Measurements from ENCODE around the gene PADI3.

The PADI3 gene

DNA sequence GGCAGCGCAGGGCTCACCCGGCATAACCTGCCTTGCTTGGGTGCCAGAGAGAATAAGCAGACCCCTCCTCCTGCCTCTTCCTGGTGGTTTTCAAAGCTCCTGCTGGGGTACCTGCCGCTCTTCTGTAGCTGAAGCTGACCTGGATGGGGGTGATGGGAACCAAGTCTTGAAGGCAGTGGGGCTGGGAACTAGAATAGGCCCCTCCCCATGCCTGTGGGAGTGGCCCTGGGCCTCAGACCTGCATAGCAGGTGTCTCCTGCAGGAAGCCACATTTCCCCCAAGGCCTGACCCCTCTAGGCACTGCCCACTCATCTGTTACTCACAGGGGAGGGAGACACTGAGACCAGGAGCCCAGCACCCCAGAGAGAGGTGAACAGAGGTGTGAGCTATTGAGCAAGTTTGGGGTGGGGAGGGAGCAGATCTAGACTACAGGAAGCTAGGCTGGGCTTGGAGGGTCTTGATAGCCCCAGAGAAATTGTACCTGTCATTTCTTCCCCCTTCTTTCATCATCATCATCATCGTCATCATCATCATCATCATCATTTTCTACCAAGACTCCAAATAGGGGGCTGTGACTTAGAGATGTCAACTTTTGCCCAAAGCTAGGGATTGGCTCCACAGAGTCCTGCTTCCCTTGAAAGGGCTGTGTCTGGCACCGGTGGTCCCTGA is 33.9 kb upstream of the PADI3 start:
- no peak for DNase-seq (ENCODE audit: low read depth in 2 of 2)

DNA sequence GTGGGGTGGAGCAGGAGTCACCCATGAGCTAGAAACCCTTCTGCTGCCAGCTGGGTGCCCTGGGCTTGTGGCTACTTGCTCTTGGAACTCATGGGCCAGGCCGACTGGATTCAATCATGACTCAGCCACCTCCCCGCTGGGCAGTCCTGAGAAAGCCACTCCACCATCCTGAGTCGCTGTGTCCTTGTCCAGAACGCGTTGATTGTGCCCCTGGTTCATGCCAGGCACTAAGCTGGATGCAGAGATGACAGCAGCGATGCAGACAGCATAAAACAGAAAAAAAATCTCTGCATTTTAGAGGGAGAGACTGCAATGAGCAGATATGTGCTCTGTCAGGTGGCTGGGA is 33.4 kb upstream of the PADI3 start:
- no peak for DNase-seq (ENCODE audit: low read depth in 2 of 2)

DNA sequence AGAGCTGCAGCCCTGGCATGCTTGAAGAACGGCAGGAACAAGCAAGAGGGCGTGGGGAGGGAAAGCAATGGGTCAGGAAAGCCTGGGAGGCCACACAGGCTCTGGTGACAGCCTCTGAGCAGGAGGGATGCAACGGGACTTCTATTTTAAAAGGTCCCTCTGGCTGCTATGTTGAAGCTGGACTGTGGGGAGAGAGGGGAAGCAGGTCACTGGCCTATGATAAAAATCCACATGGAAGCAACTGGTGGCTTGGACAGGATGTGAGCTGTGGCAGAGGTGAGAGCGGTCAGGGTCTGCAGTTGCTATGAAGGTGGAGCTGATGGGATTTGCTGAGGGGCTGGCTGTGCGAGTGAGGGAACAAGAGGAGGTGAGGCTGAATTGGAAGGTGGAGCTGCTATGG is 32.8 kb upstream of the PADI3 start:
- DNase-seq (ENCODE audit: low read depth in 2 of 2), result no peak

DNA sequence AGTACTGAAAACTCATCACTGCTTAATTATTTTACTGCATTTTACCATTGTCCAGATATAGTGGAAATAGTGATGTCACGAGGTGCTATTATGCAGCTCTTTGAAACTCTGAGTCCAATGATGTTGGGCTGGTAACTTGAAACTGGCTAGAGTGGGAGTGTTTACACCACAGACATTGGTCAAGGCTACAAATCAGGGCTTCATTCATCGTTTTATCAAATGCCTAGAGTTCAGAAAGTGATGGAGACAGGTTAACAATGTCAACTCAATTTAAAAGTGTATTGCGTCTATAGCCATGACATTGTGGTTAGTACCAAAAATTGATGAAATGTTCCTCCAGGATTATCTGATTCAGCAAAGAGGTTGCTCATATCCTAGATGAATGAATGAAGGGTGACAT is 31.3 kb upstream of the PADI3 start:
- no peak for DNase-seq (ENCODE audit: low read depth in 2 of 2)

DNA sequence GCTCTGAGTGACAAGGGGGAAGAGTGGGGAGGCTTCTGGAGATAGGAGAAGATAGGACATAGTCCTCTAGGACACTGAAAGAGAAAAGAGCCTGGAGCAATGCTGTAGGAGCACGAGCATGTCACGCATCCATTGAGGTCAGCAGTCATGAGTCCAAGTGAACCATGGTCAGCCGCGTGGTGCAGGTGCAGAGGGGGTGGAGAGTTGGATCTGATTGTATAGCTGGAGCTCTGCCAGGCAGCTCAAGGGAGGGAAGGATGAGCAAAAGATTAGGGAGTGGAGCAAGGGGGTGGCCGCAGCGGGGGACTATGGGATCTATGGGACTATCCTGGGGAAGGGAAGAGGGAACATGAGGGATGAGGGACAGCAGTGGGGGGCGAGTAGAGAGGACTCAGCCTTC is 30.0 kb upstream of the PADI3 start:
- no peak for DNase-seq (ENCODE audit: low read depth in 2 of 2)

DNA sequence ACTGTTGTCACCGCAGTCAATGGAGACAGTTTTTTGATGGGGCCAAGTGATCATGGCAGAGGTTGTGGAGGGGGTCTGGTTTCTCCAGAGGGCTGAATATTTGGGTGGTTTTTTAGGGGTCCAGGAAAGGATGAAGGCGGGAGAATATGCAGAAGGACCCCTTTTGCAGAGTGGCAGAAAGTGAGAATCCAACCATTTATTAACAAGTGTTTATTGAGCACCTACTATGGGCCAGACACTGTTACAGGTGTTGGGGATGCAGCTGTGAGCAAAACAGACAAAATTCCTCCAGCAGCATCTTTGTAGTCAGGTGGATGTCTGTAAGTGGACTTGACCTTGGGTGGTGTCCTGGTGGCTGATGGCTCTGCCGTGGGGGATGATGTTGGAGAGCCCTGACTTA is 28.6 kb upstream of the PADI3 start:
- no peak for DNase-seq (ENCODE audit: low read depth in 2 of 2)

DNA sequence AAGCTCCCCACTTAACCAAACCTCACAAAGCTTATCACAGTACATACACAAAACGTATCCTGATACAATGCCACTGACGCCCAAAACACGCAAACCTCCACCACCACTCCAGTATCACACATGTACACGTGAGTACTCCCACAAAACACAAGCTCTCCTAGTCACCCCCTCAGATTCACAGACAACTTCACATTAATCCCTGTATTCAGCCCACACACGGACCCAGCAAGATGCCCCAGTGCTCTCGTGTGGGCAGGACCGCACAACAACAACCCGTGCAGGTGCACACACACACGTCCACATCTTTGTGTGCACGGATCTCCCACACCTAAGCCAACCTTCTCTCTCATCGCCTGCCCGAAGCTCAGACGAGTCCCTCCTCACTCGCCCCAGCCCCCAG is 26.3 kb upstream of the PADI3 start:
- no peak for DNase-seq (ENCODE audit: low read depth in 2 of 2)

DNA sequence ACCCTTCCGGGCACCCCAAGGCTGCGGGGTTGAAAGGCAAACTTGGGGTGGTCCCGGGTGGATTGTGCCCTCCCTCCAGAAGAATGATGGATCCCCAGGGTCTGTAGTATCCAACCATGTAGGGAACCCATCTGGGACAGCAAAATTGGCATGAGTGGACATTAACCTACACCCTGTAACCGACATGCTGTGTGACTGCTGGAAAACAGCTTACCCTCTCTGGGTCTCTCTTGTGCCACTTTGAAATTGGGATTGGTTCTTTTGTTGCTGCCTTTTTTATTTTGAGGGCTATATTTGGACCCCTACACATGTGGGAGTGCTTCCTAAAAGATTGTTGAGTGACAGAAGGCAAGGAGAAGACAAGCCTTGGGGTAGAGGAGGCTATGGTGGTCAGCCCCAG is 24.5 kb upstream of the PADI3 start:
- DNase-seq (ENCODE audit: low read depth in 2 of 2), result no peak

DNA sequence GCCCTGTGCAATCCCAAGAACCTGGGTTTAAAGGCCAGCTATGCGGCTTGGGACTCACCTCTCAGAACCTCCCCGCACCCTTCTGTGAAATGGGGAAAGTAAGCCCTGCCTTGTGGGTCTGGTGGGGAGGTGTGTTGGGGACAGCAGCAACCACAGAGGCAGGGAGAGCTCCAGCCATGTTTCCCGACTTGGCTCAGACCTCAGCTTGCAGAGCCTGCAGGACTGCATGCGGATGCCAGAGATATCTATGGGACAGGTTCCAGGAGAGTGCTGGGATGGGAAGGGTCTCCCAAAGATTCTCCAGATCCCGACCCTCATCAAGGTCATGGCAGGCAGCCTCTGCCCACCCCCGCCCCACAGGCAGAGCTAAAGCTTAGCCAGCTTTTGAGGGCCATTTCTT is 23.8 kb upstream of the PADI3 start:
- DNase-seq (ENCODE audit: low read depth in 2 of 2), result no peak

DNA sequence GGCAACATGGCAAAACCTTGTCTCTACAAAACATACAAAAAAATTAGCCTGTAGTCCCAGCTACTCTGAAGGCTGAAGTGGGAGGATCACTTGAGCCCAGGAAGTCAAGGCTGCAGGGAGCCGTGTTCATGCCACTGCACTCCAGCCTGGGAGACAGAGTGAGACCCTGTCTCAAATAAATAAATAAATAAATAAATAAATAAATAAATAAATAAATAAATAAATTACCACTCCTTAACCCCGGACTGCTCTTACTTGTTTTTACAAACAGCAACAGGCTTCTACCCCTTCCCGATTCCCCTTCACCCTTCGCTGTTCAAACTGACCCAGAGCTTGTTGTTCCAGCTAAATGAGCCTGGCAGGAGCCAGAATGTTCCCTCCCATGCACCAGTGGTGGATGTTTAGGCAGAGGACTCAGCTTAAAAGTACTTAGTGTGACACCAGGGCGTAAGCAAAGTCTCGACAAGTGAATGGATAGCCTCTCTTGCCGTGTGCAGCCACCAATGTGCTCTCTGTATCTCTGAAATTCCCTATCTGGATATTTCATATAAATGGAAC is 21.5 kb upstream of the PADI3 start:
- no peak for DNase-seq (ENCODE audit: low read depth in 2 of 2)

DNA sequence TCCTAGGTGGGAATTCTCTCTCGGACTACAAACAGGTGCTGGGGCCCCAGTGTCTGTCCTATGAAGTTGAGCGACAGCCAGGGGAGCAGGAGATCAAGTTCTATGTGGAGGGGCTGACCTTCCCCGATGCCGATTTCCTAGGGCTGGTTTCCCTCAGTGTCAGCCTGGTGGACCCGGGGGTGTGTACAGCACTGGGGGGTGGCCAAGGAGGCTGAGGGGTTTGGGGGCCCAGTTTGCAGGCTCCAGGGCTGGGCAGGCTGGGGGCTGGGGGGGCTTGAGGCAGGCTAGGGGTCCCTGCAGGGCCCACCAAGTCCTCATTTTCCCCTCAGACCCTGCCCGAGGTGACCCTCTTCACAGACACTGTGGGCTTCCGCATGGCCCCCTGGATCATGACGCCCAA is 20.3 kb upstream of the PADI3 start:
- no peak for DNase-seq (ENCODE audit: low read depth in 2 of 2)

DNA sequence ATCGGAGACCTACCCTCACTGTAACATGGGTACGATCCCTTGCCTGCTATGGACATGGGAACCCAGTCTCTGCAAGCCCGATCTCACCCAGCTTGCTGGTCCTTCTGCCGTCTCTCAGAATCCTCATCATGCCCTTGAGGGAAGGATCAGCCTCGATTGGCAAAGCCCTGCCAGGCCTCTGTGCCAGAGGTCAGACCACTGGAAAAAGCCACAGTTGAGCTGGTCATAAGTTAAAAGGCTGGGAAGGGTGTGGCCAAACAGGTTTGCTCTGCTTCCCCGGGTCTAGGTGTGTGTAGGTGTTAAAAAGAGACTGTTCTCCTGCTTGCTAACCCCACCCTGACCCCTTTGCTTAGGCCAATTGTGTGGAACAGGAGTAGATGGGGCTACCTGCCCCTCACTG is 19.5 kb upstream of the PADI3 start:
- DNase-seq (ENCODE audit: low read depth in 2 of 2), result no peak

DNA sequence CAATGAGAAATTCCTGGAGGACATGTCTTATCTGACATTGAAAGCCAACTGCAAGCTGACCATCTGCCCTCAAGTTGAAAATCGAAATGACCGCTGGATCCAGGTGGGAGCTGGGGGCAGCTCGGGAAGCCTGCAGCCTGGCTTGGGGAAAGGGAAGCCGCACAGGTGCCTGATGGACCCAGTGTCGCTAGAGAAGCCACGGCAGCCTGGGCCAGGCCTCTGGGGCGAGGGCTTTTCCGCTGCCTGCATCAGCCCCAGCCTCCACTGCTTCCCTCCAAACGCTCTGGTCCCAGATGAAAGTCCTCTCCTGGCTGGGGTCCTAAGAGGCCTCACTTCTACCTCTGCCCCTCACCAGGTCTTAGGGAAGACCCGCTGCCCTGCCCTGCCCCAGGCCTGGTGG is 18.8 kb upstream of the PADI3 start:
- no peak for DNase-seq (ENCODE audit: low read depth in 2 of 2)

DNA sequence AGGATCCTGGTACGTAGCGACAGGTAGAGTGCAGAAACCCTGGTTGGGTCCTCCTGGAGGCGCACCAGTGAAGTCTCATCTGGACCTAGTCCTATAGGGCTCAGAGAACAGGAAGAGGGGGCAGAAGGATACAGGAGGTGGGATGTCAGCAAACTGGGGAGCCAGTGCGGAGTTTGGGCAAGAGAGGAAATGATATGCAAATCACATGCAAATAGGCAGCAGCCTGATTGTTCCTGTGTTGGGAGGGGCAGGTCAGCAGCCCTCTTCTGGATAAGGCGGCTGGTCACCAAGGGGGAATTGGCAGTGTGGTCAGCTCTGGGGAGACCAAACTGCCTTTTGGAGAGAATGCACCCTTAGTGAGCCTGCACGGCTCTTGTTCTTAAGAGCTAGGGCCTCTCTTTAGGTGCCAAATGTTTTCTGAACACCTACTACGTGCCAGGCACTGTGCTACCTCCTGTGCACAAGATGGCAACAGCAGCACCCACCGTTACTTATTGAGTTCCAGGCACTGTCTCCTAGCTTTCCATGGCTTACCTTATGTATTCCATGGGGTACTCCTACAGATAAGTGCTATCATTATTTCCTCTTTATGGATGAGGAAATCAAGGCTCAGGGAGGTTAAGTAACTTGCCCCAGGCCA is 18.1 kb upstream of the PADI3 start:
- no peak for DNase-seq (ENCODE audit: low read depth in 2 of 2)

DNA sequence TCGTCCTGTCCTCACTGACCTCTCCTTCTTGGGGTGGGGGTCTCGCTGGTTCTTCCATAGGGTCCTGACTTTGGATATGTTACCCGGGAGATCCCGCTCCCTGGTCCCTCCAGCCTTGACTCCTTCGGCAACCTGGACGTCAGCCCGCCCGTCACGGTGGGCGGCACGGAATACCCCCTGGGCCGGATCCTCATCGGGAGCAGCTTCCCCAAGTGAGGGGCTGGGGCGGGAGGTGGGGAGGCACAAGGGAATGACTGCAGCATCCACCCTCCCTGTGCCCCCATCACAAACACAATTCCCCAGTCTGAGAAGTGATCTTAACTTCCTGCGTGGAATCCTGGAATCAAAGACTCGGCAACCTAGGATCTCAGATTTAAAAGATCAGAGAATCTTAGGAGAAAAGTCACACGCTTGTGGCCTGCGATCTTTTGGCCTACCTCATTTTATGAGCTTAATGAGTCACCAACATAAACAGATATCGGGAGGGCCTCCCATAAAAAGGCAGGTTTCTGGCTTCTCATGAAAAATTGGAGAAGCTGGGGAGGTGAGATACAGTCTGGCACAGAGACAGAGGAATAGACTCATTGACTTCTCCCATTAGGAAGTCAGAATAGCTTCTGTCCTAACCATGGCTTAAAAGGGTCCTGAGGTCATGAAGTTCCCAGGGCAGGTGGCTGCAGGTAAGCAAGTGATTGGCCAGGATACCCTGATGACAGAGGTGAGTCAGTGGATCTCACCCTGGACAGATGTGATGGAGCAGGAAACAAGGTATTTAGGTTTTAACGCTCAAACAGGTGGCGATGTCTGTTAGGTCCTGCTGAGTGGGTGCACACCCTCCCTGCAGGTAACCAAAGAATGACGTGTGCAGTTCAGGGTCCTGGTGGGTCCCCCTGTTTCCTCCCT is 15.9 kb upstream of the PADI3 start:
- no peak for DNase-seq (ENCODE audit: low read depth in 2 of 2)

DNA sequence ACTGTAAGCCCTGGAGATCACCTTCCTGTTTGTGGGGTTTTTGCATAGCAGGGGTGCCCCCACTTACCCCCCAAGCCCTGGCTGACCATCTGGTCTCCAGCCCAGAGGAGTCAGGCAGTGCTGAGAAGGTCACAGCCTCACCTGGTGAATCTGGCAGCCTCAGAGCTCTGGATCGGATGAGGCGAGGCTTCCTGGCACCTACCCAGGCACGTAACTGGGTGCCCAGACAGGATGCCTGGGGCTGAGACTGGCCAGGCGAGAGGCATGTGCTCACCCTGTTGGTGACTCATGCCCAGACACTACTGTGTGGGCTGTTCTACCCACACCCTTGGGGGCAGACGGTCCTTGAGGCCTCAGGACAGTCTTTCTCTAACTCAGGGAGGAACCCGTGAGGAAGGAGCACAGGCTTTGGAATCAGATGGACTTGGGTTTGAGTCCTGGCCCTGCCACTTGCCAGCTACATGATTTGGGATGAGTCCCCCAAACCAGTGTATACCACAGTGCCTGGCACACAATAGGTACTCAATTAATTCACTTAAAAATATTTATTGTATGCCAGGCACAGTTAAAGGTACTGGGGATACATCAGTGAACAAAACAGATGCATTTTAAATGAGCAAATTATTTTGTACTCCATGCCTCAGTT is 15.1 kb upstream of the PADI3 start:
- no peak for DNase-seq (ENCODE audit: low read depth in 2 of 2)

DNA sequence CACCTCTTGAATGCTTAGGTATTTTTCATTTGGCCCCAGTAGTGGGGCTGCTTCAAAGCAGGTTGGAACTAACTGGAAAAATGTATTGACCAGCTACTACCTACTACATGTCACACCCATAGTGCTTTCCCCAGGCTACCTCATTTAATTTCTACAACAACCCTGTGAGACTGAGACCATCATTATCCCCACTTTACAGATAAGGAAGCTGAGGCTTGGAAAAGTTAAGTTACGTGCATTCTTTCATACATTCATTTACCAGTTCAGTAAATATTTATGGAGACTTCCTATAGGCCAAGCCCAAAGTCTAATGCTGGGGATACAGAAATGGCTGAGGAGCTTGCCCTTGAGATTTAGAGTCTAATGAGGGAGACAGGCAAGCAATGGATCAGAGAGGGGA is 14.5 kb upstream of the PADI3 start:
- no peak for DNase-seq (ENCODE audit: low read depth in 2 of 2)

DNA sequence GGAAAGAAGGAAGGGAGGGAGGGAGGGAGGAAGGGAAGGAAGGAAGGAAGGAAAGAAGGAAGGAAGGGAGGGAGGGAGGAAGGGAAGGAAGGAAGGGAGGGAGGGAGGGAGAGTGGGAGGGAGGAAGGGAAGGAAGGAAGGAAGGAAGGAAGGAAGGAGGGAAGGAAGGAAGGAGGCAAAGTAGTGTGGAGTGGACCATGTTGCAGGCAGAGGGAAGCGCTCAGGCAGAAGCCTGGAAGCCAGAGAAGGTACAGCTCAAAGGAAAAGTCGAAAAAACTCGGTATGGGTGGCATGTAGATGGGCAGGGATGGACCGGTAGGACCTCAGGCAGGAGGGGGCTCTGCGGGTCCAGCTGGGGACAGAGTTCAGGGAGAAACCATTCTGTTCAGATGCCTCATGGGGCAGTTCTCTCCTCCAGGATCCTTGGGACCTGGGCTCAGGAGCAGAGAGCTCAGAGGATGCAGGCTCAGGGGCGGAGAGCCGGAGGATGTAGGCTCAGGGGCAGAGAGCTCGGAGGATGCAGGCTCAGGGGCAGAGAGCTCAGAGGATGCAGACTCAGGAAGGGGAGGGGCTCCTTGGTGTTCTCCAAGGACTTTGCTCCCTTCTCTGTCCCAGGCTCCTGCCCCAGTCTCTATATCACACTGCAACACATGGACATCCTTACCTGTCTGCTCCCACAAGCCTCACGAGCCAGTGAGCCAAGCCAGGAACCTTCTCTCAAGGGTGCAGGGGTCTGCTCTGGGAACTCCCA is 13.6 kb upstream of the PADI3 start:
- no peak for DNase-seq (ENCODE audit: low read depth in 2 of 2)

DNA sequence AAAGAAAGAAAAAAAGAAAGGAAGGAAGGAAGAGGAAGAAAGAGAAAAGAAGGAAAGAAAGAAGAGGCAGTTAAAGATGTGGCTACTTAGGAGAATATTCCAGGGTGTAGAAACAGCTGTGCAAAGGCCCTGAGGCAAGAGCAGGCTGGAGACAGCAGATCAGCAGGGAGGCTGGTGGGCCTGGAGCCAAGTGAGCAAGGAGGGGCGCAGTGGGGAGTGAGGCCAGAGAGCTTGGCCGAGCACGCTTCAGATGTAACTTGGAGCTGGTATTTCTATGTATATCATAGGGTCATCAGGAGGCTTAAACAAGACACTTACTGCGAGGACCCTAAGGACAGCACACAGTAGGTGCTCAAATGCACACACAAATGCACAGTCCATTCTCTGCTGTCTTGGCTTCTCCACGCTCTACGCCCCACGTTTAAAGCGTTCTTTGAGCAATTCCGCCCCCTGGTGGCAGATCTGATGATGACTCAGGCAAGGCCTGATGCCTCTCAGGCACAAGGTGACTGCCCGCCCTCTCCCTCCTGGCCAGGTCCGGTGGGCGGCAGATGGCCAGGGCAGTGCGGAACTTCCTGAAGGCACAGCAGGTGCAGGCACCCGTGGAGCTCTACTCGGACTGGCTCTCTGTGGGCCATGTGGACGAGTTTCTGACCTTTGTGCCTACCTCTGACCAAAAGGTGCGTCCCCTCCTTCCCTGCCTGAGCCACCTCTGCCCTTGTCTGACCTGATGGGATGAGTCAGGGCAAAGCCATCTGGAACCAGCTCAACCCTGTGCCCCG is 11.9 kb upstream of the PADI3 start:
- DNase-seq (ENCODE audit: low read depth in 2 of 2), result peak; percentile 65 to 90

DNA sequence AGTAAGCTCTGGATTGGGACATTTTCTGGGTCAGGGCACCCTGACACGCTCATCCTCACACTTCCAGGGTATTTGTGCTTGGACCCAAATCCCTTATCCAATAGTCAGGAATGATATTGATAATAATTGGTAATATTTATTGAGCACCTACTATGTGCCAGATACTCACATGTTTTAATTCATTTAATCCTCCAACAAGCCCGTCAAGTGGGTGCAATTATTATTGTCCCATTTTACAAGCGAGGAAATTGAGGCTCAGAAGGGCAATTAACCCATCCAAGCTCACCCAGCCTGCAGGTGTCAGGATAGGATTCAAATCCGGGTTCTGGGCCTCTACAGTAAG is 11.4 kb upstream of the PADI3 start:
- no peak for DNase-seq (ENCODE audit: low read depth in 2 of 2)

DNA sequence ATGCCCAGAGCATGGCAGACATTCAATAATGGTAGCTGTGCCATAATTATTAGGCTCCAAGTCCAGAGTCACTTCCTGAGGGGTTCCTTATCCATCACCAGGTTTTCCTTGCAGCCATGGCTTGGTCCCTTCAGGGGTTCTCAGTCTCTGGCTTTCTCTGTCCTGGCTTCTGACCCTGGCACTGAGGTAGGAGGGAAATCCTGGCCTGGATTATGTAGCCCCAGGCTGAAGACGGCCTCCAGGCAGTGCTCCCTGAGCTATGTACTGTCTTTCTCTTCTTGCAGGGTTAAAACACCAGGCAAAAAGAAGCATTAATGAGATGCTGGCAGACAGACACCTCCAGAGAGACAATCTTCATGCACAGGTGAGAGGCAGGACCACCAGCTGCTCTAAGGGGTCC is 9.5 kb upstream of the PADI3 start:
- DNase-seq (ENCODE audit: low read depth in 2 of 2), result no peak
